Right lobe of liver (tissue), 6 donors: Measurements from ENCODE around the gene CCDC141. TPM values are rescaled to one million over a fixed set of nuclear protein-coding genes. Genes with fewer than 3 reads are reported as not detected.

ENCODE experiments used
- ATAC-seq, 4 donors: fragments of 200-7000 bp; cut with Tn5 transposase; one replicate each; pipeline ENCODE4 v1.9.1; 2020; ENCODE audit warnings: mild to moderate bottlenecking in 4 of 4, moderate library complexity in 4 of 4
- DNase-seq, 3 donors: peaks; one replicate each; pipeline ENCODE4 v3.0.0-alpha.2; 2020
- H3K27ac ChIP-seq, 3 donors: fragments of 200-600 bp; one replicate each; pipeline ENCODE4 v1.8.0; 2022
- H3K27me3 ChIP-seq, 2 donors: fragments of 200-600 bp; one replicate each; pipeline ENCODE4 v1.8.0; 2022
- H3K36me3 ChIP-seq, 4 donors: fragments of 200-600 bp; sonication (generic) in 1 of 4; one replicate each; pipeline versions ENCODE4 v1.5.1 to v1.8.0; 2017 to 2022; ENCODE audit warnings: control low read depth in 1 of 4
- H3K4me1 ChIP-seq, 4 donors: fragments of 200-600 bp; sonication (generic) in 1 of 4; one replicate each; pipeline versions ENCODE4 v1.5.1 to v1.8.0; 2017 to 2022; ENCODE audit warnings: control low read depth in 1 of 4
- H3K4me3 ChIP-seq, 3 donors: fragments of 200-600 bp; one replicate each; pipeline ENCODE4 v1.8.0; 2022
- H3K9me3 ChIP-seq, 4 donors: fragments of 200-600 bp; sonication (generic) in 1 of 4; one replicate each; pipeline versions ENCODE4 v1.5.1 to v1.8.0; 2017 to 2022; ENCODE audit warnings: control low read depth in 1 of 4
- CTCF ChIP-seq, 4 donors: fragments of 200-600 bp in 3 of 4; fragments of 450-650 bp in 1 of 4; IDR thresholded peaks; one replicate each; pipeline versions ENCODE4 v1.5.1 to v1.8.0; 2016 to 2022; ENCODE audit warnings: antibody characterized with exemption in 4 of 4, mild to moderate bottlenecking in 2 of 4
- POLR2A ChIP-seq: fragments of 450-650 bp; IDR thresholded peaks from one replicate; pipeline ENCODE4 v1.6.1; 2017; ENCODE audit warnings: antibody characterized with exemption, mild to moderate bottlenecking
- WGBS: methylation state at CpG from one replicate; pipeline ENCODE4 v1.1.6; 2018; ENCODE audit warnings: low coverage, low lambda C conversion rate; ENCODE audit not compliant: insufficient coverage; ENCODE audit errors: missing lambda C conversion rate; 5-methylcytosine and 5-hydroxymethylcytosine counted together
- intact Hi-C, 2 donors: fragments of 100-400 bp; cut with DNase I; formaldehyde crosslinking; loops; one replicate each; pipeline versions ENCODE4 v1.11.2 to v1.14.1; 2022
- total RNA-seq, 6 experiments: library from RNA; depleted of rRNA in 2 of 6; stranded (reverse); fragments of >200 nt in 2 of 6; fragmentation: NEBNext Ultra II Directional in 3 of 6; extraction: Animal tissue kit (Norgen Biotek cat#: 25700) in 3 of 6; gene quantifications; one replicate each; pipeline versions ENCODE4 v1.1.0 to v1.2.4, GENCODE V29; 2016 to 2023
- donor health status: DM: no; HTN: yes; CAD: no.
- donor health status: DM: no; HTN: no; CAD: no.
- donor health status: DM: no; HTN: no; CAD: no.
- donor health status: DM: no; HTN: yes; CAD: no.
- donor health status: DM: no; HTN: yes; CAD: no.

The CCDC141 gene
- total RNA-seq, 6 experiments from 2014 or later, result 0.20 to 0.98 (median 0.58) TPM

DNA sequence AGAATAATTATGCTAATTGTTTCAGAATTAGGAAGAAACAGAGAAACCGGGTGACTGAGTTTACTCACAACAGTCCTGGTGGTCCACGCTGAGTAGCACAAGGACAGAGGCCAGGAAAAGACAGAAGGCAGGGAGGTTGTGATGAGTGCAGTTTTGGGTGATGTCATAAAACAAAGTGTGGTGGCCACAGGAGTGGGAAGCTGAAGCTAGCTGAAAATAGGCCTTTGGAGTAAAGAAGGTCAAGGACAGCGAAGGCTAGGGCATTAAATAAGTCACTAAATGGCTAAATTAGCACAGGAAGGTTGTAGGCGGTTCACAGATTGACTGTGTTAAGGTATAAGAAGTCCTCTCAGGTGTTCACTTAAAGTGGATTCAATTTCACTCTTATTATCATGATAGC, 121.9 kb downstream of the CCDC141 start:
- no peaks in the 10 kb centered on the region for H3K36me3 ChIP-seq
- intact Hi-C loops, result no loop called here
- WGBS, result 74% methylated on average over 4 of the region's 4 CpGs
- ATAC-seq (no peak), DNase-seq (no peak)
- no peaks in the 10 kb centered on the region for H3K4me1 ChIP-seq
- no peaks in the 10 kb centered on the region for H3K27me3 ChIP-seq
- TF ChIP-seq CTCF (IDR thresholded peaks at IDR 0.05) (no peak), POLR2A (no peak)
- H3K4me3 ChIP-seq, result no peak overlapping the region
- H3K9me3 ChIP-seq, result no peaks in the 10 kb centered on the region
- H3K27ac ChIP-seq, result no peak overlapping the region

DNA sequence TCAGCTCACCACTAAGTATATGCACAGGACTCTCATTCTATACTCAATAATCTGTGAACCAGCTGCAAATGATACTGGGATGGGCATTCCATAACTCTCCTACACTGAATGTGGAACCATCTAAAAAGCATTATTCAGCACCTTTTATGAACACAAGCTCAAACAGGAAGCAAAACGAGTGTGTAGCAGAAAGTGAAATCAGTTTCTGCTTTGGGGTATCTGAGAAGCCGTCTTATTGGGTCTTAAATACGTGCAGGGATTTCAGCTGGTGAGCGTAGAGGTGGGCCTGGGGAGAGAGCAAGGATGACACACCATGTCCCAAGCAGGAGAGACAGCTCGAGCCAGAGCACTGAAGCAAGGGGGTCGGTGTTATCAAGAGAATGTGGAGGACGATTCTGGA, 122.8 kb downstream of the CCDC141 start:
- DNase-seq, result no peak
- Histone ChIP-seq H3K36me3 (no peaks in the 10 kb centered on the region), H3K9me3 (no peaks in the 10 kb centered on the region), H3K4me1 (no peaks in the 10 kb centered on the region), H3K4me3 (no peak overlapping the region), H3K27me3 (no peaks in the 10 kb centered on the region), H3K27ac (no peak overlapping the region)
- TF ChIP-seq POLR2A, result no peak
- TF ChIP-seq CTCF (IDR thresholded peaks at IDR 0.05), result no peak
- ATAC-seq, result no peak
- WGBS, result 54% methylated on average over 7 of the region's 7 CpGs
- intact Hi-C loops, result no loop called here

DNA sequence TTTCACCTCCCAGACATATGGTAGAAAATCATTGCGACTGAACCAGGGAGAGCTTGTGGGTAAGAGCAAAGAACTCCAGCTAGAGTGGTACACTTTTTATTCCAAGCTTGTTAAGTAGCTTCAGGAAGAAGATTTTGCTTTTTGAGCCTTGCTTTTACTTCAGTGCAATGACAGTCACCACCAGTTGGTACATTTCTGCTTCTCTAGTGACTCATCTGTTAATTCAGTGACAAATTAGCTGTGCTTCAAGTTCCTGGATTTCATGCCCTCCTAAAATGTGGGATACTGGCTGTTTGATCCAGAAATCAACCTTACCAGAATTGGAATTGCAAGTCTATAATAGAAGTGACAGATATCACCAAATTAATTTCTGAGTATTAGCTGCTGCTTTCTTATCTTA, 125.1 kb downstream of the CCDC141 start:
- ATAC-seq (no peak), DNase-seq (no peak)
- TF ChIP-seq CTCF (IDR thresholded peaks at IDR 0.05) (no peak), POLR2A (no peak)
- intact Hi-C loops, result no loop called here
- H3K27me3 ChIP-seq, result no peaks in the 10 kb centered on the region
- H3K9me3 ChIP-seq, result no peaks in the 10 kb centered on the region
- WGBS, result 78% methylated on average over 1 of the region's 1 CpG
- H3K36me3 ChIP-seq, result no peaks in the 10 kb centered on the region
- H3K27ac ChIP-seq, result no peak overlapping the region
- no peaks in the 10 kb centered on the region for H3K4me1 ChIP-seq
- no peak overlapping the region for H3K4me3 ChIP-seq

DNA sequence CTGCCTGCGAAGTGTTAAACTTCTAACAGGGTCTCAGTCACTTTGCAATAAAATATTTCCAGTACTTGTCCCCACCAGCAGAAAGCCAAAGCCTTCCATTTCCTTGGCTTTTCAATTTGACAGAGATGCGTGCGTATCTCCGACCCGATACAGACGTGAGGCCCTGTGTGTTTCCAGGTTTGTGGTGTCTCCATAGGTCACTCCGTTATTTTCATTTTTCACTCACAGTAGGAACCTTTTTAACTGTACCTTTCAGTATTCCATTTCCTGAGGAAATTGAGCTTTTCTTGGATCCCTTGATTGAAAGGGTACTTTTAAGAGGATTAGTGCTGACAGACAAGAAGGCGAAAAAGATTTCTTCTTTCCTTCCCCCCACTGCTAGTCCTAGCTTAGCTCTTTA, 126.4 kb downstream of the CCDC141 start:
- H3K27ac ChIP-seq, result no peak overlapping the region
- no peaks in the 10 kb centered on the region for H3K27me3 ChIP-seq
- H3K36me3 ChIP-seq, result no peaks in the 10 kb centered on the region
- H3K4me3 ChIP-seq, result no peak overlapping the region
- H3K4me1 ChIP-seq, result no peaks in the 10 kb centered on the region
- no peaks in the 10 kb centered on the region for H3K9me3 ChIP-seq
- no peak for TF ChIP-seq POLR2A
- TF ChIP-seq CTCF (IDR thresholded peaks at IDR 0.05), result no peak
- DNase-seq, result no peak
- intact Hi-C loops, result no loop called here
- no peak for ATAC-seq
- 86% methylated on average over 8 of the region's 8 CpGs for WGBS

GRCh38 chr2:178920916-178921513, 128.9 kb downstream of the CCDC141 start:
- no peak for TF ChIP-seq CTCF (IDR thresholded peaks at IDR 0.05)
- no peak for TF ChIP-seq POLR2A
- ATAC-seq (no peak), DNase-seq (no peak)
- Histone ChIP-seq H3K4me3 (no peak overlapping the region), H3K27me3 (no peaks in the 10 kb centered on the region), H3K4me1 (no peaks in the 10 kb centered on the region), H3K27ac (no peak overlapping the region), H3K9me3 (no peaks in the 10 kb centered on the region), H3K36me3 (no peaks in the 10 kb centered on the region)
- intact Hi-C loops, result no loop called here
- 70% methylated on average over 3 of the region's 3 CpGs for WGBS
